WERI-Rb-1 (cell line): ENCODE measurements around the gene CHMP5.
"Not testable (repeated sequence)": the region's sequence is repeated elsewhere in the genome, so short reads cannot be mapped to it uniquely, and the experiment has no call there.

Source experiments
- DNase-seq: peaks from one replicate; pipeline ENCODE4 v3.0.0-alpha.2; 2020
- H3K27ac ChIP-seq: fragments of 250-450 bp; sonication (Bioruptor Pico); 2 replicates; pipeline ENCODE4 v1.5.1; 2020; ENCODE audit warnings: mild to moderate bottlenecking, moderate library complexity
- H3K27me3 ChIP-seq: fragments of 250-450 bp; sonication (Bioruptor Pico); 2 replicates; pipeline ENCODE4 v1.5.1; 2021; ENCODE audit warnings: mild to moderate bottlenecking, low read depth, moderate library complexity; ENCODE audit not compliant: insufficient read depth, severe bottlenecking
- H3K36me3 ChIP-seq: fragments of 250-450 bp; sonication (Bioruptor Pico); 2 replicates; pipeline ENCODE4 v1.5.1; 2020; ENCODE audit warnings: mild to moderate bottlenecking, moderate library complexity
- H3K4me3 ChIP-seq: 2 replicates; pipeline ENCODE4 v1.5.1; 2011; ENCODE audit warnings: low read depth, mild to moderate bottlenecking, control low read depth, low read length
- H3K9me3 ChIP-seq: fragments of 250-450 bp; sonication (Bioruptor Pico); 2 replicates; pipeline ENCODE4 v1.5.1; 2021; ENCODE audit warnings: mild to moderate bottlenecking, moderate library complexity; ENCODE audit not compliant: severe bottlenecking
- TF ChIP-seq, protein P1 (sequence below): IDR thresholded peaks from 2 replicates; pipeline ENCODE4 v1.5.1; 2011; ENCODE audit warnings: low read depth, mild to moderate bottlenecking, control low read depth, inconsistent platforms, low read length

Gene CHMP5

DNA sequence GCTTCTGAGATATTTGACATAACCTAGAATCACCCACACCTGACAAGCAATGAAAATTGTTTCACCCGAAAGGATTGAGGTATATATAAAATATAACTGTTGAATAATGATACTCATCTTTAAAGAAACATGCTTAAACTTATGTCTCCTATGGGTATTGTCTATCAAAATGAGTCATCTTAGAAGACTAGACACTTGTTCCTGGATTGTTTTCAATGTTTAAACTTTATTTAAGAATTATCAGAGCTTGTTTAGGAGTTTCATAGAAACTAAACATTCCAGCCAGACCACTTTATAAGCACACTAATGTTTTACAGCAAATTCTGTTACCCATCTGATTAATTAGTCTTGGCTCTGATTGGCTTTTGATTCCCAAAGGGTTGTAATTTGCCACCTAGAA is 45.1 kb downstream of the CHMP5 start:
- TF ChIP-seq, protein P1, sequence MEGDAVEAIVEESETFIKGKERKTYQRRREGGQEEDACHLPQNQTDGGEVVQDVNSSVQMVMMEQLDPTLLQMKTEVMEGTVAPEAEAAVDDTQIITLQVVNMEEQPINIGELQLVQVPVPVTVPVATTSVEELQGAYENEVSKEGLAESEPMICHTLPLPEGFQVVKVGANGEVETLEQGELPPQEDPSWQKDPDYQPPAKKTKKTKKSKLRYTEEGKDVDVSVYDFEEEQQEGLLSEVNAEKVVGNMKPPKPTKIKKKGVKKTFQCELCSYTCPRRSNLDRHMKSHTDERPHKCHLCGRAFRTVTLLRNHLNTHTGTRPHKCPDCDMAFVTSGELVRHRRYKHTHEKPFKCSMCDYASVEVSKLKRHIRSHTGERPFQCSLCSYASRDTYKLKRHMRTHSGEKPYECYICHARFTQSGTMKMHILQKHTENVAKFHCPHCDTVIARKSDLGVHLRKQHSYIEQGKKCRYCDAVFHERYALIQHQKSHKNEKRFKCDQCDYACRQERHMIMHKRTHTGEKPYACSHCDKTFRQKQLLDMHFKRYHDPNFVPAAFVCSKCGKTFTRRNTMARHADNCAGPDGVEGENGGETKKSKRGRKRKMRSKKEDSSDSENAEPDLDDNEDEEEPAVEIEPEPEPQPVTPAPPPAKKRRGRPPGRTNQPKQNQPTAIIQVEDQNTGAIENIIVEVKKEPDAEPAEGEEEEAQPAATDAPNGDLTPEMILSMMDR: no peak

DNA sequence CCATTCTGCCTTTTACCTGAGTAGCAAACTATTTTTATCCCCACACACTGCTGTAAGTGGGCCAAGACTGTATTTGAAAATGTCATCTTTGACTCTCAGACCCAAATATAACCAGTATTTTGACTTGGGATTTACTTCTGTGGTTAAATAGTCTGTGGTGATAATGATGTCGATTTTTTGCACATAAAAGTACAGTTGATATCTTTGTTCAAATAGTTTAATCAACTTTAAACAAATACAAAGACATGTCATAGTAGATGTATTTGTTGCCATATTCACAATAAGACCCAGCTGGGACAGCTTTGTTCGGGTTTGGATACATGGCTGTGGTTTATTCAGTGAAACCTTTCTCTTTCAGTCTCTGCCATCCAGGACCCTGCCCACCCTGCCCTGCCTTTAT is 45.9 kb downstream of the CHMP5 start:
- H3K36me3 ChIP-seq: peaks cover 81% of the 10 kb centered on the region
- TF ChIP-seq, protein P1: no peak
- no peaks in the 10 kb centered on the region for H3K27me3 ChIP-seq
- DNase-seq: no peak
- no peak overlapping the region for H3K4me3 ChIP-seq
- no peaks in the 10 kb centered on the region for H3K9me3 ChIP-seq
- no peak overlapping the region for H3K27ac ChIP-seq

More for the DNA sequence above, 45.1 kb downstream of the CHMP5 start:
- H3K27ac ChIP-seq: no peak overlapping the region
- no peak overlapping the region for H3K4me3 ChIP-seq
- no peaks in the 10 kb centered on the region for H3K27me3 ChIP-seq
- H3K36me3 ChIP-seq: peaks cover 89% of the 10 kb centered on the region
- H3K9me3 ChIP-seq: no peaks in the 10 kb centered on the region
- DNase-seq: no peak

DNA sequence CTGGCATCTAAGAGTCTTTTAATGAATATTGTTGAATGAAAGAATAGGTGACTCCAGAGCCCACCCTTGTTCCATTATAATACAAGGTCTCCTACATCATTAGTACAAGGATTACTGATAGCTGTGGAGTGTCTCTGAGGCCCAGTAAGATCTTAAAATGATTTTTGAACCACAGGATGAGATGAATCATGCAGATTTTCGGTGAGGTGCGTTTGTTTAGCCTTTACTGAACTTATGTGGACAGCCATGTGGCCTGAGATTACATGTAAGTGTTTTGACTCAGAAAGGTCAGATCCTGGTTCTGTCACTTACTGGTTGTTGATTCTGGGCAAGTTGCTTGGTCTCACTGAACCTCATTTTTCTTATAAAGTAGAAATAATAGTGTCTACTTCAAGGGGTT is 47.1 kb downstream of the CHMP5 start:
- peaks cover 69% of the 10 kb centered on the region for H3K36me3 ChIP-seq
- no peak overlapping the region for H3K4me3 ChIP-seq
- TF ChIP-seq, protein P1: no peak
- no peaks in the 10 kb centered on the region for H3K27me3 ChIP-seq
- no peak overlapping the region for H3K27ac ChIP-seq
- DNase-seq: no peak
- H3K9me3 ChIP-seq: no peaks in the 10 kb centered on the region

DNA sequence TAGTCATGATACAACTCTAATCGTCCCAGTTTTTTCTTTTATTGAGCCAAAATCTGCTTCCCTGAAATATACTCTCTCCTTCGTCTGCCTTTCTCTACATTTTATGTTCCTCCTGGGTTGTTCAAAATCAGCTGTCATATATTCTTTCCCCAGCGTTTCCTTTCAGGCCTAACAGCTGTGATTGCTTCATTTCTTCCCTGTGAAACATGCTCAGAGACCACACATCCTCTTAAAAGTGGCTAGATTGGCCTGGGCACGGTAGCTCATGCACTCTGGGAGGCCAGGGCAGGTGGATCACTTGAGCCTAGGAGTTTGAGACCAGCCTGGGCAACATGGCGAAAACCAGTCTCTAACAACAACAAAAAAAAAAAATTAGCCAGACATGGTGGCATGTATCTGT is 50.5 kb downstream of the CHMP5 start:
- Histone ChIP-seq H3K27me3 (no peaks in the 10 kb centered on the region), H3K4me3 (no peak overlapping the region), H3K27ac (no peak overlapping the region), H3K36me3 (peaks cover 67% of the 10 kb centered on the region), H3K9me3 (no peaks in the 10 kb centered on the region)
- DNase-seq: no peak
- TF ChIP-seq, protein P1: no peak

DNA sequence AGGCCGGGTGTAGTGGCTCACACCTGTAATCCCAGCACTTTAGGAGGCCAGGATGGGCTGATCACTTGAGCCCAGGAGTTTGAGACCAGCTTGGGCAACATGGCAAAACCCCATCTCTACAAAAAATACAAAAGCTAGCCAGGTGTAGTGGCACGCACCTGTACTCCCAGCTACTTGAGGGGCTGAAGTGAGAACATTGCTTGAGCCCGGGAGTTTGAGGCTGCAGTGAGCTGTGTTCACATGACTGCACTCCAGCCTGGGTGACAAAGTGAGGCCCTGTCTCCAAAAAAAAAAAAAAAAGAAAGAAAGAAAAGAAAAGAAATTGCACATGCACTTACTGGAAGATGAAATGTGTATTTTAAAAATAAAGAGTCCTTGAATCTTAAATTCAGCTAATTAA is 52.3 kb downstream of the CHMP5 start:
- H3K36me3 ChIP-seq: peaks cover 64% of the 10 kb centered on the region
- H3K27ac ChIP-seq, DNase-seq, H3K4me3 ChIP-seq, H3K9me3 ChIP-seq, H3K27me3 ChIP-seq: not testable (repeated sequence)

DNA sequence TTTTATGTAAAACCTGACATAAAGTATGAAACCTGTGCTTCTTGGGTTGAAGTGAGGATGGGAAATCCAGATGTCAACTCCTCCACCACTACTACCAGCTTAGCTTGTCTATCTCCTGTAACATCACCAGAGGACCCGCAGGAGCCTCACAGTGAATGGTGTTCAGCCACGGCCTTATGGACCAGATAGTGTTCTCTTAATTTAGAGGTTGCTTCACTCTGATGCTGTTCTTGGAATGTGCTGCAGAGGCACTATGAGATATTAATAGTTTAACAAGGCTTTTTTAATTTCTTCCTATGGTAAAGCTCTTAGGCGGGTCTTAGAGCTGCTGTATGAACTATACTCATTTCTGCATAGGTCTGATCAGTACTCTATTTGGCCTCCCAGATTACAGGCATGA is 53.4 kb downstream of the CHMP5 start:
- Histone ChIP-seq H3K27me3 (no peaks in the 10 kb centered on the region), H3K4me3 (no peak overlapping the region), H3K9me3 (no peaks in the 10 kb centered on the region), H3K36me3 (peaks cover 65% of the 10 kb centered on the region), H3K27ac (no peak overlapping the region)
- TF ChIP-seq, protein P1: no peak
- DNase-seq: no peak
